Endothelial cell of umbilical vein (primary cell): ENCODE data around the gene RSPH6A. TPM values are rescaled to one million over a fixed set of nuclear protein-coding genes. Genes with fewer than 3 reads are reported as not detected.

Source experiments
- BruUV-seq: library from RNA; stranded (reverse); fragments of 400-500 nt; replicated peaks from 2 replicates; lab custom pipeline; 2021; lab: Mats Ljungman, UMichigan
- CTCF ChIA-PET: fragments of 300-600, 350-600 bp; sonication (Branson Sonifier 250); formaldehyde crosslinking; loops from one replicate; lab custom pipeline; 2021; ENCODE audit warnings: antibody characterized with exemption, inconsistent platforms; lab: Charles Lee
- POLR2A ChIA-PET: fragments of 300-600, 350-600 bp; sonication (Branson Sonifier 250); formaldehyde crosslinking; loops from one replicate; lab custom pipeline; 2021; ENCODE audit warnings: antibody characterized with exemption, inconsistent platforms; lab: Charles Lee
- DNase-seq: peaks from one replicate; pipeline ENCODE4 v3.0.0-alpha.2; 2011; ENCODE audit warnings: low read depth, low spot score
- FAIRE-seq: peaks from 2 replicates; lab custom pipeline; 2011; peaks lifted over from hg19 to GRCh38; lab: Jason Lieb, UNC
- H2AFZ ChIP-seq: 2 replicates; pipeline ENCODE4 v1.6.0; 2012; ENCODE audit warnings: low read depth, low read length, control low read depth, inconsistent platforms
- H3K27ac ChIP-seq: 2 replicates; pipeline ENCODE4 v1.5.1; 2011; ENCODE audit warnings: low read depth, mild to moderate bottlenecking, control low read depth, low read length, moderate library complexity; ENCODE audit not compliant: insufficient read depth
- H3K27me3 ChIP-seq, 2 experiments: 2 replicates each; pipeline versions ENCODE4 v1.6.0 to v1.6.1; 2011; ENCODE audit warnings: low read length in 2 of 2, mixed read lengths in 1 of 2; ENCODE audit not compliant: control insufficient read depth in 2 of 2, insufficient read depth in 2 of 2
- H3K36me3 ChIP-seq, 2 experiments: 2 replicates in 1 of 2; 3 replicates in 1 of 2; pipeline ENCODE4 v1.5.1; 2011; ENCODE audit warnings: low read length in 2 of 2, mild to moderate bottlenecking in 1 of 2, moderate library complexity in 1 of 2; ENCODE audit not compliant: control insufficient read depth in 2 of 2, insufficient read depth in 2 of 2; ENCODE audit errors: extremely low read depth in 1 of 2
- H3K4me1 ChIP-seq: 3 replicates; pipeline ENCODE4 v1.5.1; 2011; ENCODE audit warnings: mild to moderate bottlenecking, low read length; ENCODE audit not compliant: control insufficient read depth, insufficient read depth; ENCODE audit errors: extremely low read depth
- H3K4me2 ChIP-seq: 2 replicates; pipeline ENCODE4 v1.6.1; 2011; ENCODE audit warnings: low read length, control low read depth, mixed read lengths; ENCODE audit not compliant: insufficient read depth
- H3K4me3 ChIP-seq, 3 experiments: fragments of 200-600 bp in 1 of 3; sonication (generic), shearing (Covaris generic) in 1 of 3; replicated peaks in 1 of 3; 2 replicates each; pipeline ENCODE4 v1.5.1; 2011 to 2016; ENCODE audit warnings: control low read depth in 3 of 3, low read length in 3 of 3, mild to moderate bottlenecking in 2 of 3, inconsistent platforms in 1 of 3, low read depth in 1 of 3, moderate library complexity in 1 of 3; ENCODE audit not compliant: insufficient read depth in 1 of 3
- H3K79me2 ChIP-seq: 2 replicates; pipeline ENCODE4 v1.6.0; 2012; ENCODE audit warnings: low read length, inconsistent platforms; ENCODE audit not compliant: control insufficient read depth, insufficient read depth
- H3K9ac ChIP-seq: replicated peaks from 2 replicates; pipeline ENCODE3; 2011; ENCODE audit warnings: low read length, control low read depth; ENCODE audit not compliant: insufficient read depth; ENCODE audit errors: extremely low read depth
- H3K9me1 ChIP-seq: replicated peaks from 3 replicates; pipeline ENCODE4 v1.6.0; 2011; ENCODE audit warnings: mild to moderate bottlenecking, low read length; ENCODE audit not compliant: control insufficient read depth, insufficient read depth; ENCODE audit errors: extremely low read depth
- H3K9me3 ChIP-seq: replicated peaks from 2 replicates; pipeline ENCODE4 v1.5.1; 2012; ENCODE audit warnings: low read length, inconsistent platforms; ENCODE audit not compliant: control insufficient read depth, insufficient read depth
- H4K20me1 ChIP-seq: replicated peaks from 2 replicates; pipeline ENCODE3; 2011; ENCODE audit warnings: mild to moderate bottlenecking, low read length; ENCODE audit not compliant: control insufficient read depth, insufficient read depth; ENCODE audit errors: extremely low read depth
- EZH2 ChIP-seq: IDR thresholded peaks from 2 replicates; pipeline ENCODE4 v1.6.1; 2012; ENCODE audit warnings: borderline replicate concordance, low read depth, mild to moderate bottlenecking, moderate library complexity, low read length, inconsistent platforms; ENCODE audit not compliant: severe bottlenecking
- FOS ChIP-seq: IDR thresholded peaks from 2 replicates; pipeline ENCODE4 v1.6.1; 2011; ENCODE audit warnings: mild to moderate bottlenecking, low read length, moderate library complexity, borderline replicate concordance; ENCODE audit not compliant: insufficient read depth
- GATA2 ChIP-seq: IDR thresholded peaks from 2 replicates; pipeline ENCODE4 v1.7.0; 2011; ENCODE audit warnings: low read depth, mild to moderate bottlenecking, moderate library complexity, mixed read lengths, low read length; ENCODE audit not compliant: insufficient read length, insufficient read depth
- JUN ChIP-seq: IDR thresholded peaks from 2 replicates; pipeline ENCODE4 v1.6.1; 2011; ENCODE audit warnings: borderline replicate concordance, low read depth; ENCODE audit not compliant: insufficient read length, insufficient read depth
- MAX ChIP-seq: IDR thresholded peaks from 2 replicates; pipeline ENCODE4 v1.6.1; 2011; ENCODE audit not compliant: insufficient read depth, insufficient read length
- MYC ChIP-seq: IDR thresholded peaks from one replicate; pipeline ENCODE4 v1.6.1; 2011; ENCODE audit warnings: mild to moderate bottlenecking, low read depth, low read length
- POLR2A ChIP-seq: IDR thresholded peaks from 2 replicates; pipeline ENCODE4 v1.6.1; 2012; ENCODE audit warnings: low read depth, mild to moderate bottlenecking, control low read depth, low read length
- POLR2AphosphoS5 ChIP-seq: IDR thresholded peaks from 2 replicates; pipeline ENCODE4 v1.6.1; 2012; ENCODE audit warnings: low read depth, mild to moderate bottlenecking, control low read depth, low read length, moderate library complexity; ENCODE audit not compliant: insufficient read depth
- dilution Hi-C: fragments of 300-500 bp; cut with MboI; formaldehyde crosslinking; loops from one replicate; pipeline ENCODE4 v1.15.0; 2019; ENCODE audit warnings: low sequenced_read_pairs; ENCODE audit not compliant: extremely low pct_ligation_motif_present
- intact Hi-C: fragments of 100-400 bp; cut with micrococcal nuclease; formaldehyde crosslinking; loops from one replicate; pipeline ENCODE4 v1.10.0; 2022
- polyA plus RNA-seq, 4 experiments: library from polyadenylated mRNA; depleted of rRNA in 3 of 4; stranded (reverse) in 3 of 4; unstranded in 1 of 4; fragments of >200 nt; gene quantifications; 2 replicates each; pipeline versions ENCODE4 v1.2.1 to v1.2.3, GENCODE V29; 2011 to 2012; ENCODE audit warnings: missing spikeins in 1 of 4
- total RNA-seq: library from RNA; stranded (reverse); gene quantifications from 2 replicates; pipeline ENCODE4 v1.2.3, GENCODE V29; 2021
- TF ChIP-seq, protein P1 (sequence below), 2 donors: IDR thresholded peaks; 1 replicate in 1 of 2; 2 replicates in 1 of 2; pipeline ENCODE4 v1.5.1; 2011; ENCODE audit warnings: low read length in 2 of 2, mild to moderate bottlenecking in 2 of 2, moderate library complexity in 2 of 2, control low read depth in 1 of 2, inconsistent platforms in 1 of 2, low read depth in 1 of 2; ENCODE audit not compliant: insufficient read depth in 1 of 2; ENCODE audit errors: extremely low read depth in 1 of 2

Gene RSPH6A
- total and polyA plus RNA-seq, 2 donors (not counting 3 experiments of a cell fraction or from before 2014, with no cell fraction given), result 0.03 to 0.62 TPM

- H2AFZ ChIP-seq, result no peak overlapping the region
- DNase-seq (no peak), FAIRE-seq (no peak)
- dilution Hi-C loops (no loop called here), intact Hi-C loops (no loop called here)
- no peak overlapping the region for H3K27ac ChIP-seq
- TF ChIP-seq, protein P1, sequence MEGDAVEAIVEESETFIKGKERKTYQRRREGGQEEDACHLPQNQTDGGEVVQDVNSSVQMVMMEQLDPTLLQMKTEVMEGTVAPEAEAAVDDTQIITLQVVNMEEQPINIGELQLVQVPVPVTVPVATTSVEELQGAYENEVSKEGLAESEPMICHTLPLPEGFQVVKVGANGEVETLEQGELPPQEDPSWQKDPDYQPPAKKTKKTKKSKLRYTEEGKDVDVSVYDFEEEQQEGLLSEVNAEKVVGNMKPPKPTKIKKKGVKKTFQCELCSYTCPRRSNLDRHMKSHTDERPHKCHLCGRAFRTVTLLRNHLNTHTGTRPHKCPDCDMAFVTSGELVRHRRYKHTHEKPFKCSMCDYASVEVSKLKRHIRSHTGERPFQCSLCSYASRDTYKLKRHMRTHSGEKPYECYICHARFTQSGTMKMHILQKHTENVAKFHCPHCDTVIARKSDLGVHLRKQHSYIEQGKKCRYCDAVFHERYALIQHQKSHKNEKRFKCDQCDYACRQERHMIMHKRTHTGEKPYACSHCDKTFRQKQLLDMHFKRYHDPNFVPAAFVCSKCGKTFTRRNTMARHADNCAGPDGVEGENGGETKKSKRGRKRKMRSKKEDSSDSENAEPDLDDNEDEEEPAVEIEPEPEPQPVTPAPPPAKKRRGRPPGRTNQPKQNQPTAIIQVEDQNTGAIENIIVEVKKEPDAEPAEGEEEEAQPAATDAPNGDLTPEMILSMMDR (IDR thresholded peaks at IDR 0.05; ENCODE audit: extremely low read depth in 1 of 2, insufficient read depth in 1 of 2, low read depth in 1 of 2, low read length in 2 of 2), result no peak
- TF ChIP-seq MAX, result no peak
- TF ChIP-seq GATA2, result no peak
- no peak for TF ChIP-seq POLR2A
- no peak for TF ChIP-seq POLR2AphosphoS5
- no peak for TF ChIP-seq JUN
- TF ChIP-seq FOS, result no peak
- no peak for TF ChIP-seq MYC
- no peak for TF ChIP-seq EZH2
- H3K9ac ChIP-seq, result no peak overlapping the region
- ChIA-PET CTCF (interaction anchor here (0.5 kb wide), 1 partner anchor 54 kb away, joined by 3 read pairs; no protein-coding TSS in a partner anchor), POLR2A (no interaction called here)
- no peaks in the 10 kb centered on the region for H4K20me1 ChIP-seq
- no peaks in the 10 kb centered on the region for H3K9me1 ChIP-seq
- no TSS peak for BruUV-seq
- no peaks in the 10 kb centered on the region for H3K9me3 ChIP-seq
- H3K79me2 ChIP-seq, result no peaks in the 10 kb centered on the region
- H3K4me2 ChIP-seq, result no peak overlapping the region
- no peaks in the 10 kb centered on the region for H3K36me3 ChIP-seq
- no peaks in the 10 kb centered on the region for H3K27me3 ChIP-seq
- peaks cover 2% of the 10 kb centered on the region for H3K4me1 ChIP-seq
- no peak overlapping the region for H3K4me3 ChIP-seq
These were observed 53.4 kb downstream of the RSPH6A start for GRCh38 chr19:45761714-45762113.
